HL-60 (cell line): ENCODE data around the gene MUC3A.
"Not testable (repeated sequence)": the region's sequence is repeated elsewhere in the genome, so short reads cannot be mapped to it uniquely, and the experiment has no call there.

Experiments
- DNase-seq, 2 experiments: peaks; one replicate each; pipeline ENCODE4 v3.0.0-alpha.2; 2010 to 2020; ENCODE audit warnings: low read depth in 1 of 2, low spot score in 1 of 2
- H3K27ac ChIP-seq: fragments of 250-450 bp; sonication (Bioruptor Pico); replicated peaks from 2 replicates; pipeline ENCODE4 v1.5.1; 2020; ENCODE audit warnings: mild to moderate bottlenecking, moderate library complexity
- H3K27me3 ChIP-seq: fragments of 250-450 bp; sonication (Bioruptor Pico); 2 replicates; pipeline ENCODE4 v1.5.1; 2021; ENCODE audit warnings: mild to moderate bottlenecking, moderate library complexity; ENCODE audit not compliant: insufficient read depth, poor library complexity, severe bottlenecking
- H3K4me3 ChIP-seq: replicated peaks from 2 replicates; pipeline ENCODE4 v1.5.1; 2011; ENCODE audit warnings: mild to moderate bottlenecking, control low read depth, low read length; ENCODE audit not compliant: insufficient read depth
- CTCF ChIP-seq: IDR thresholded peaks from one replicate; pipeline ENCODE4 v1.5.1; 2011; ENCODE audit warnings: low read length, control low read depth, inconsistent platforms; ENCODE audit not compliant: insufficient read depth
- GABPA ChIP-seq: IDR thresholded peaks from 2 replicates; pipeline ENCODE4 v1.6.1; 2012; ENCODE audit warnings: low read depth
- POLR2AphosphoS5 ChIP-seq: IDR thresholded peaks from 2 replicates; pipeline ENCODE4 v1.6.1; 2012; ENCODE audit warnings: low read depth
- SPI1 ChIP-seq: IDR thresholded peaks from 2 replicates; pipeline ENCODE4 v1.6.1; 2012; ENCODE audit warnings: low read depth, mild to moderate bottlenecking, borderline replicate concordance
- TF ChIP-seq, protein P1 (sequence below): IDR thresholded peaks from 2 replicates; pipeline ENCODE4 v1.6.1; 2012; ENCODE audit warnings: low read depth; ENCODE audit not compliant: insufficient replicate concordance

MUC3A gene

GRCh38 chr7:100929808-100930174, 19.5 kb upstream of the MUC3A start:
- Histone ChIP-seq H3K4me3 (no peak overlapping the region), H3K27ac (no peak overlapping the region), H3K27me3 (no peaks in the 10 kb centered on the region)
- TF ChIP-seq GABPA (no peak), CTCF (no peak), POLR2AphosphoS5 (no peak), SPI1 (no peak)
- TF ChIP-seq, protein P1, sequence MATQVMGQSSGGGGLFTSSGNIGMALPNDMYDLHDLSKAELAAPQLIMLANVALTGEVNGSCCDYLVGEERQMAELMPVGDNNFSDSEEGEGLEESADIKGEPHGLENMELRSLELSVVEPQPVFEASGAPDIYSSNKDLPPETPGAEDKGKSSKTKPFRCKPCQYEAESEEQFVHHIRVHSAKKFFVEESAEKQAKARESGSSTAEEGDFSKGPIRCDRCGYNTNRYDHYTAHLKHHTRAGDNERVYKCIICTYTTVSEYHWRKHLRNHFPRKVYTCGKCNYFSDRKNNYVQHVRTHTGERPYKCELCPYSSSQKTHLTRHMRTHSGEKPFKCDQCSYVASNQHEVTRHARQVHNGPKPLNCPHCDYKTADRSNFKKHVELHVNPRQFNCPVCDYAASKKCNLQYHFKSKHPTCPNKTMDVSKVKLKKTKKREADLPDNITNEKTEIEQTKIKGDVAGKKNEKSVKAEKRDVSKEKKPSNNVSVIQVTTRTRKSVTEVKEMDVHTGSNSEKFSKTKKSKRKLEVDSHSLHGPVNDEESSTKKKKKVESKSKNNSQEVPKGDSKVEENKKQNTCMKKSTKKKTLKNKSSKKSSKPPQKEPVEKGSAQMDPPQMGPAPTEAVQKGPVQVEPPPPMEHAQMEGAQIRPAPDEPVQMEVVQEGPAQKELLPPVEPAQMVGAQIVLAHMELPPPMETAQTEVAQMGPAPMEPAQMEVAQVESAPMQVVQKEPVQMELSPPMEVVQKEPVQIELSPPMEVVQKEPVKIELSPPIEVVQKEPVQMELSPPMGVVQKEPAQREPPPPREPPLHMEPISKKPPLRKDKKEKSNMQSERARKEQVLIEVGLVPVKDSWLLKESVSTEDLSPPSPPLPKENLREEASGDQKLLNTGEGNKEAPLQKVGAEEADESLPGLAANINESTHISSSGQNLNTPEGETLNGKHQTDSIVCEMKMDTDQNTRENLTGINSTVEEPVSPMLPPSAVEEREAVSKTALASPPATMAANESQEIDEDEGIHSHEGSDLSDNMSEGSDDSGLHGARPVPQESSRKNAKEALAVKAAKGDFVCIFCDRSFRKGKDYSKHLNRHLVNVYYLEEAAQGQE, result no peak
- DNase-seq, result no peak

- no peak overlapping the region for H3K27ac ChIP-seq
- H3K27me3 ChIP-seq, result no peaks in the 10 kb centered on the region
- no peak for DNase-seq
- TF ChIP-seq, protein P1, result no peak
- TF ChIP-seq CTCF, result no peak
- no peak for TF ChIP-seq POLR2AphosphoS5
- no peak for TF ChIP-seq SPI1
- TF ChIP-seq GABPA, result no peak
- no peak overlapping the region for H3K4me3 ChIP-seq
These were observed 15.6 kb upstream of the MUC3A start for GRCh38 chr7:100933734-100934133.

GRCh38 chr7:100935381-100935780, 14.0 kb upstream of the MUC3A start:
- H3K27me3 ChIP-seq, H3K4me3 ChIP-seq, H3K27ac ChIP-seq, DNase-seq: not testable (repeated sequence)

GRCh38 chr7:100936167-100936566, 13.2 kb upstream of the MUC3A start:
- H3K27me3 ChIP-seq, H3K27ac ChIP-seq: not testable (repeated sequence)

DNA sequence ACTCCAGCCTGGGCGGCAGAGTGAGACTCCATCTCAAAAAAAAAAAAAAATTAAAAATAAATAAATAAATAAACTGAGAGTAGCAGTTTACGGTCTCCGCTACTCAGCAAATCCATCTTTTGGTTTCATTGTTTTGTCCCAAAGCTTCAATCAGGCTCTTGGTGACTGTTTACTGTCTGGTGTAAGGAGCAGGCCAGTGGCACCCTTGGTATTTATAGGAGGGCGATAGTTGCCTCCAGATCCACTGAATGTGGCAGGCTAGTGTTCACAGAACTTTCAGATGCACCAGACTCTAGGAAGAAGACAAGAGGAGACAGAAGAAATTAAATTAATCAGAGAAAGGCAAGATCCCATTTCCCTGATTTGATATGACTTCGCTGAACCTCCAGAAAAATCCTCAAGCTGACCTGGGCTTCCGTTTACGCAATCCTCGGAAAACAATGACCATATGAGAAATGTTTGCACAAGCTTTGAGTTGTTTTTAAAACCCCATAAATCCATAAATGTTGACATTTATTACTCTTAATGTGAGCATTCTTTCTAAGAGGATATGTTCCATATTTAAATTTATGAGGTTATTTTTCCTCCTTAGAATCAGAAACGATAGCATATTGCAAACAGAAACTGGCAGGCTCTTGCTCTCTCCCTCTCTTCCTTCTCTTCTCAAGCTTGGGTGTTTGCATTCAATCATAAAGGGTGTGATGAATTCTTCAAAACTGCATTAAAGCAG, 7.1 kb upstream of the MUC3A start:
- no peak for TF ChIP-seq CTCF
- no peak for TF ChIP-seq POLR2AphosphoS5
- TF ChIP-seq, protein P1, result no peak
- no peak for TF ChIP-seq SPI1
- TF ChIP-seq GABPA, result no peak
- H3K27me3 ChIP-seq, result no peaks in the 10 kb centered on the region
- H3K27ac ChIP-seq, result no peak overlapping the region
- DNase-seq, result no peak
- no peak overlapping the region for H3K4me3 ChIP-seq

More at GRCh38 chr7:100936167-100936566, 13.2 kb upstream of the MUC3A start:
- DNase-seq, H3K4me3 ChIP-seq: not testable (repeated sequence)
